SU-DHL-6 (cell line): ENCODE measurements around the gene SLC25A12.

Experiments used
- H2AFZ ChIP-seq: fragments of 200-600 bp; sonication (generic); 2 replicates; pipeline ENCODE4 v1.6.1; 2014; ENCODE audit warnings: low read depth, mild to moderate bottlenecking, moderate library complexity, mixed read lengths, antibody characterized with exemption, low read length; ENCODE audit not compliant: severe bottlenecking
- H3F3A ChIP-seq: fragments of 200-600 bp; shearing (Covaris generic); 2 replicates; pipeline ENCODE4 v1.6.0; 2016; ENCODE audit warnings: antibody characterized with exemption, mild to moderate bottlenecking; ENCODE audit not compliant: insufficient read depth
- H3K27ac ChIP-seq: fragments of 200-600 bp; sonication (generic); 2 replicates; pipeline ENCODE4 v1.5.1; 2016; ENCODE audit warnings: low read depth, mild to moderate bottlenecking, low read length, moderate library complexity, mixed read lengths
- H3K27me3 ChIP-seq: fragments of 200-600 bp; sonication (generic), shearing (Covaris generic); 2 replicates; pipeline ENCODE4 v1.6.0; 2014; ENCODE audit warnings: mild to moderate bottlenecking, low read length
- H3K36me3 ChIP-seq: fragments of 200-600 bp; sonication (generic); 2 replicates; pipeline ENCODE4 v1.6.1; 2014; ENCODE audit warnings: mild to moderate bottlenecking, low read length, mixed read lengths
- H3K4me2 ChIP-seq: fragments of 300-600, 200-600 bp; shearing (Covaris generic), sonication (generic); 2 replicates; pipeline ENCODE4 v1.6.0; 2014; ENCODE audit warnings: low read length, low read depth, mild to moderate bottlenecking; ENCODE audit not compliant: poor library complexity, severe bottlenecking
- H3K4me3 ChIP-seq: fragments of 200-600 bp; sonication (generic); 2 replicates; pipeline ENCODE4 v1.5.1; 2014; ENCODE audit warnings: antibody characterized with exemption, low read length, mild to moderate bottlenecking, mixed read lengths; ENCODE audit not compliant: insufficient read depth, poor library complexity, severe bottlenecking
- H3K79me2 ChIP-seq: fragments of 200-600 bp; sonication (generic); 2 replicates; pipeline ENCODE4 v1.6.1; 2014; ENCODE audit warnings: mild to moderate bottlenecking, low read length, moderate library complexity; ENCODE audit not compliant: insufficient read depth
- H3K9ac ChIP-seq: fragments of 200-600 bp; sonication (generic); 2 replicates; pipeline ENCODE4 v1.7.0; 2014; ENCODE audit warnings: mild to moderate bottlenecking, low read length
- H3K9me2 ChIP-seq: fragments of 200-600 bp; sonication (generic); replicated peaks from 2 replicates; pipeline ENCODE4 v1.6.1; 2014; ENCODE audit warnings: low read length; ENCODE audit not compliant: insufficient read depth
- H3K9me3 ChIP-seq: fragments of 200-600 bp; sonication (generic); 2 replicates; pipeline ENCODE4 v1.6.1; 2014; ENCODE audit warnings: low read length, mixed read lengths; ENCODE audit not compliant: insufficient read depth
- H4K20me1 ChIP-seq: fragments of 200-600 bp; sonication (generic); 2 replicates; pipeline ENCODE4 v1.6.1; 2014; ENCODE audit warnings: low read depth, mild to moderate bottlenecking, antibody characterized with exemption, low read length, moderate library complexity, mixed read lengths
- EZH2phosphoT487 ChIP-seq: fragments of 200-600 bp; sonication (generic), shearing (Covaris generic); conservative IDR thresholded peaks from 2 replicates; pipeline ENCODE4 v1.6.1; 2018; ENCODE audit warnings: mild to moderate bottlenecking, antibody characterized with exemption, low read length, moderate library complexity, mixed read lengths
- TF ChIP-seq, protein P1 (sequence below): fragments of 200-600 bp; sonication (generic); IDR thresholded peaks from one replicate; pipeline ENCODE4 v1.5.1; 2017; ENCODE audit warnings: antibody characterized with exemption, mild to moderate bottlenecking, low read length, moderate library complexity; ENCODE audit not compliant: insufficient read depth, poor library complexity, severe bottlenecking

SLC25A12 gene

DNA sequence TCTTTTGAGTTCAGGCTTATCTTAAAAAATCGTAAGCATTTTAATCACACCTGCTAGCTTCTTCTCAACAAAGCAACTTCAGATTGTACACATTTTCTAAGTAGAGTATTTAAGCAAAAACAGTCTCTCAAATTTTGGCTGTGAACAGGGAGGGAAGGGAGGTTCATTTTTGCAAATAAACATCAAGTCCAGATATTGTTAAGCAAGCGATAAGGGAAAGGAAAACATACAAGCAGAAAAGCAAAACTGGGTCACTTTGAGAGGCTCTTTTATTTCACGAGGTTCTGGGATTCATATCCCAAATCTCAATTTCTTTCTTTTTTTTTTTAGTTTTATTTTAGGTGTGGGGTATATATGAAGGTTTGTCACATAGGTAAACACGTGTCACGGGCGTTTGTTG, 79.9 kb downstream of the SLC25A12 start:
- no peak overlapping the region for H3K4me2 ChIP-seq
- H3K27me3 ChIP-seq = no peaks in the 10 kb centered on the region
- peaks cover 9% of the 10 kb centered on the region; the same call in 1 of the 2 replicates for H3K36me3 ChIP-seq
- no peaks in the 10 kb centered on the region for H4K20me1 ChIP-seq
- no peak overlapping the region for H2AFZ ChIP-seq
- no peak overlapping the region for H3K9ac ChIP-seq
- H3K9me3 ChIP-seq = no peaks in the 10 kb centered on the region
- H3K27ac ChIP-seq = no peak overlapping the region
- no peaks in the 10 kb centered on the region for H3K9me2 ChIP-seq
- H3K4me3 ChIP-seq = no peak overlapping the region
- H3F3A ChIP-seq = peaks cover 9% of the 10 kb centered on the region; the same call in 1 of the 2 replicates
- TF ChIP-seq, protein P1, sequence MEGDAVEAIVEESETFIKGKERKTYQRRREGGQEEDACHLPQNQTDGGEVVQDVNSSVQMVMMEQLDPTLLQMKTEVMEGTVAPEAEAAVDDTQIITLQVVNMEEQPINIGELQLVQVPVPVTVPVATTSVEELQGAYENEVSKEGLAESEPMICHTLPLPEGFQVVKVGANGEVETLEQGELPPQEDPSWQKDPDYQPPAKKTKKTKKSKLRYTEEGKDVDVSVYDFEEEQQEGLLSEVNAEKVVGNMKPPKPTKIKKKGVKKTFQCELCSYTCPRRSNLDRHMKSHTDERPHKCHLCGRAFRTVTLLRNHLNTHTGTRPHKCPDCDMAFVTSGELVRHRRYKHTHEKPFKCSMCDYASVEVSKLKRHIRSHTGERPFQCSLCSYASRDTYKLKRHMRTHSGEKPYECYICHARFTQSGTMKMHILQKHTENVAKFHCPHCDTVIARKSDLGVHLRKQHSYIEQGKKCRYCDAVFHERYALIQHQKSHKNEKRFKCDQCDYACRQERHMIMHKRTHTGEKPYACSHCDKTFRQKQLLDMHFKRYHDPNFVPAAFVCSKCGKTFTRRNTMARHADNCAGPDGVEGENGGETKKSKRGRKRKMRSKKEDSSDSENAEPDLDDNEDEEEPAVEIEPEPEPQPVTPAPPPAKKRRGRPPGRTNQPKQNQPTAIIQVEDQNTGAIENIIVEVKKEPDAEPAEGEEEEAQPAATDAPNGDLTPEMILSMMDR = no peak
- TF ChIP-seq EZH2phosphoT487 = no peak
- H3K79me2 ChIP-seq = no peaks in the 10 kb centered on the region

DNA sequence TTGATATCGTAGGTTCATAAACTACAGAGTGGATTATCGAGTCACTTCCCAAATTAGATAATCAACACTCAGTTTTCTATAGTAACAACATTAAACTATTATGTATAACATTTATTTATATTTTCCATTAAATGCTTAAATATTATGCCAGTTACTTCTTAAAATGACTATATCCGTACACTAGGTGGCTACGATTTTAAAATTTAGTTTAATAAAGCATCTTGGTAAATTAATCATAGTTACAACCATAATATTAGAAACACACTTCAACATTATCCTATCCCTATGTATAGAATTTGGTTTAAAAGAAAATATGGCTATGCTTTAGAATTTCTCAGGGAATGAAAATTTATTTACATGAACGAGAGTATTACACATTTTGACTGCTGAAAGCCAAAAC, 80.3 kb downstream of the SLC25A12 start:
- Histone ChIP-seq H3F3A (peaks cover 9% of the 10 kb centered on the region; the same call in 1 of the 2 replicates), H3K4me2 (no peak overlapping the region), H3K36me3 (peaks cover 9% of the 10 kb centered on the region; the same call in 1 of the 2 replicates), H3K27me3 (no peaks in the 10 kb centered on the region), H2AFZ (no peak overlapping the region), H3K79me2 (no peaks in the 10 kb centered on the region), H3K4me3 (no peak overlapping the region), H3K9ac (no peak overlapping the region), H3K27ac (no peak overlapping the region), H3K9me2 (no peaks in the 10 kb centered on the region), H3K9me3 (no peaks in the 10 kb centered on the region), H4K20me1 (no peaks in the 10 kb centered on the region)
- TF ChIP-seq EZH2phosphoT487 = no peak
- TF ChIP-seq, protein P1 = no peak

DNA sequence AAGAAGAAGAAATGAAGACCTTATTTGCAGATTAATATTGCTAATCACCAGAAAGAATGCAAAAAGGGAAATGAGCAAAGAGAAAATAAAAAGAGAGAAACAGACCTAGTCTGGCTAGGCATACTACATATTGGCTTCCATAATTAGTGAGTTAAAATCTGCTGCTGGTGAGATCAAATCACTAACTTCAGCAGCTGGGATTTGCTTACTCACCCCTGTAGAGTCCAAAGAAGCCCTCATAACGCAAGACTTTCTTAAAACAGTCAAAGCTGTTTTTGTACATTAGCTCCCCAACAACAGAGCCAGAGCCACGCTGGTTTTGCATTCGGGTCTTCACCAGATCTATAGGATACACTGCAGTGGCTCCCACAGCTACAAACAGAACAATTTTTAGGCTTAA, 80.9 kb downstream of the SLC25A12 start:
- peaks cover 9% of the 10 kb centered on the region; the same call in 1 of the 2 replicates for H3F3A ChIP-seq
- H3K4me2 ChIP-seq = no peak overlapping the region
- no peak overlapping the region for H3K27ac ChIP-seq
- peaks cover 9% of the 10 kb centered on the region; the same call in 1 of the 2 replicates for H3K36me3 ChIP-seq
- no peak overlapping the region for H3K9ac ChIP-seq
- H3K79me2 ChIP-seq = no peaks in the 10 kb centered on the region
- no peaks in the 10 kb centered on the region for H3K9me2 ChIP-seq
- no peaks in the 10 kb centered on the region for H4K20me1 ChIP-seq
- no peak overlapping the region for H2AFZ ChIP-seq
- TF ChIP-seq, protein P1 = no peak
- TF ChIP-seq EZH2phosphoT487 = no peak
- no peak overlapping the region for H3K4me3 ChIP-seq
- no peaks in the 10 kb centered on the region for H3K9me3 ChIP-seq
- no peaks in the 10 kb centered on the region for H3K27me3 ChIP-seq
